Parathyroid adenoma (tissue), 2 donors: Measurements from ENCODE around the gene TMED7.
"Not testable (repeated sequence)": the region's sequence is repeated elsewhere in the genome, so short reads cannot be mapped to it uniquely, and the experiment has no call there.

ENCODE experiments used
- H2AFZ ChIP-seq: fragments of 300-600 bp; sonication (generic); one replicate; pipeline ENCODE4 v1.7.0; 2017; ENCODE audit warnings: antibody characterized with exemption, mild to moderate bottlenecking
- H3K27ac ChIP-seq: fragments of 300-600 bp; sonication (generic); one replicate; pipeline ENCODE4 v1.7.0; 2017
- H3K27me3 ChIP-seq: fragments of 300-600 bp; sonication (generic); one replicate; pipeline ENCODE4 v1.7.0; 2017; ENCODE audit warnings: low read length; ENCODE audit not compliant: control insufficient read depth, insufficient read depth
- H3K36me3 ChIP-seq: fragments of 300-600 bp; sonication (generic); one replicate; pipeline ENCODE4 v1.7.0; 2017; ENCODE audit warnings: low read length; ENCODE audit not compliant: control insufficient read depth, insufficient read depth
- H3K4me1 ChIP-seq: fragments of 300-600 bp; sonication (generic); one replicate; pipeline ENCODE4 v1.7.0; 2017; ENCODE audit warnings: control low read depth
- H3K4me2 ChIP-seq: fragments of 300-600 bp; sonication (generic); one replicate; pipeline ENCODE4 v1.7.0; 2017; ENCODE audit warnings: low read length
- H3K4me3 ChIP-seq: fragments of 300-600 bp; sonication (generic); one replicate; pipeline ENCODE4 v1.7.0; 2017; ENCODE audit warnings: low read depth, low read length
- H3K79me2 ChIP-seq: fragments of 300-600 bp; sonication (generic); one replicate; pipeline ENCODE4 v1.7.0; 2017; ENCODE audit warnings: control low read depth
- H3K9ac ChIP-seq: fragments of 300-600 bp; sonication (generic); one replicate; pipeline ENCODE4 v1.7.0; 2017; ENCODE audit warnings: mild to moderate bottlenecking
- H3K9me3 ChIP-seq: fragments of 300-600 bp; sonication (generic); one replicate; pipeline ENCODE4 v1.7.0; 2017; ENCODE audit warnings: low read length; ENCODE audit not compliant: control insufficient read depth
- TF ChIP-seq, protein P1 (sequence below): fragments of 300-600 bp; sonication (generic); IDR thresholded peaks from one replicate; pipeline ENCODE4 v1.7.0; 2017; ENCODE audit warnings: antibody characterized with exemption, mild to moderate bottlenecking
- donor health status: primary hyperparathyroidism.

Gene TMED7

DNA sequence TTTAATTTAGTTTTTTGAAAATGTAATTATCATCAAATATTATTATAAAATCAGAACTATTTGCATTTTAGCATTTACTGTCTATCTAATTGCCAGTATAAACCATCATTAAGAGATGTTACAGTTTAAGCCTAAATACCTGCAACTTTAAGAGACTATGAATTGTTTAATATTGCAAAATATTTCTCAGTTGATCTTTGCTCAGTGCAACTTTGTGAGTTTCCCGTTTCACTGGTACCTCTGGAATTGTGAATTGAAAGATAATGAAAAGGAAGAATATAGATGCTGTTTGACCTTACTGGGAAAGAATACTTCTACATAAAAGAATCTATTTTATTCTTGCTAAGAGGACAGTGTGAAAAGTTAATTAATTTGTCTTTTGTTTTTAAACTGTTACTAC lies 30.2 kb upstream of the TMED7 start:
- Histone ChIP-seq H3K79me2 (no peaks in the 10 kb centered on the region), H3K4me2 (no peak overlapping the region), H3K9ac (no peak overlapping the region), H3K27me3 (no peaks in the 10 kb centered on the region), H3K4me1 (no peaks in the 10 kb centered on the region), H2AFZ (no peak overlapping the region), H3K27ac (no peak overlapping the region), H3K4me3 (no peak overlapping the region), H3K9me3 (no peaks in the 10 kb centered on the region), H3K36me3 (no peaks in the 10 kb centered on the region)
- TF ChIP-seq, protein P1, sequence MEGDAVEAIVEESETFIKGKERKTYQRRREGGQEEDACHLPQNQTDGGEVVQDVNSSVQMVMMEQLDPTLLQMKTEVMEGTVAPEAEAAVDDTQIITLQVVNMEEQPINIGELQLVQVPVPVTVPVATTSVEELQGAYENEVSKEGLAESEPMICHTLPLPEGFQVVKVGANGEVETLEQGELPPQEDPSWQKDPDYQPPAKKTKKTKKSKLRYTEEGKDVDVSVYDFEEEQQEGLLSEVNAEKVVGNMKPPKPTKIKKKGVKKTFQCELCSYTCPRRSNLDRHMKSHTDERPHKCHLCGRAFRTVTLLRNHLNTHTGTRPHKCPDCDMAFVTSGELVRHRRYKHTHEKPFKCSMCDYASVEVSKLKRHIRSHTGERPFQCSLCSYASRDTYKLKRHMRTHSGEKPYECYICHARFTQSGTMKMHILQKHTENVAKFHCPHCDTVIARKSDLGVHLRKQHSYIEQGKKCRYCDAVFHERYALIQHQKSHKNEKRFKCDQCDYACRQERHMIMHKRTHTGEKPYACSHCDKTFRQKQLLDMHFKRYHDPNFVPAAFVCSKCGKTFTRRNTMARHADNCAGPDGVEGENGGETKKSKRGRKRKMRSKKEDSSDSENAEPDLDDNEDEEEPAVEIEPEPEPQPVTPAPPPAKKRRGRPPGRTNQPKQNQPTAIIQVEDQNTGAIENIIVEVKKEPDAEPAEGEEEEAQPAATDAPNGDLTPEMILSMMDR: no peak

DNA sequence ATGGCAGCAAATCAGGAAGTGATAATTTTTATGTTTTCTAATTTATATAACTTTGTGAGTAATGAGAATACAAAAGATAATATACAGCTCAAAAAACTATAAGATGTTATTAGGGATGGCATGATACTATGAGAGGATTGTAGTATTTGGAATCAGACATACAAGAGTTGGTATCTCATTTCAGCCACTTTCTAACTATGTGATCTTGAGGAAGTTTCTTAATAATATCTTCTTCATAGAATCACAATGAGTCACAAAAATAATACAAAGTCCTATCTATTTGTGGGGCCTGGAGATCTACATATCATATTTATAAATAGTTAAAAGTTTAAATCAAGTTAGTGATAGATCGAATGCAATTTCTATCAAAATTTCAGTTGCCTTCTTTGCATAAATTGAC lies 23.7 kb upstream of the TMED7 start:
- Histone ChIP-seq H3K27ac (no peak overlapping the region), H3K9ac (no peak overlapping the region), H3K4me2 (no peak overlapping the region), H2AFZ (no peak overlapping the region), H3K36me3 (no peaks in the 10 kb centered on the region), H3K4me1 (no peaks in the 10 kb centered on the region), H3K27me3 (no peaks in the 10 kb centered on the region), H3K4me3 (no peak overlapping the region), H3K79me2 (no peaks in the 10 kb centered on the region), H3K9me3 (no peaks in the 10 kb centered on the region)
- TF ChIP-seq, protein P1: no peak

DNA sequence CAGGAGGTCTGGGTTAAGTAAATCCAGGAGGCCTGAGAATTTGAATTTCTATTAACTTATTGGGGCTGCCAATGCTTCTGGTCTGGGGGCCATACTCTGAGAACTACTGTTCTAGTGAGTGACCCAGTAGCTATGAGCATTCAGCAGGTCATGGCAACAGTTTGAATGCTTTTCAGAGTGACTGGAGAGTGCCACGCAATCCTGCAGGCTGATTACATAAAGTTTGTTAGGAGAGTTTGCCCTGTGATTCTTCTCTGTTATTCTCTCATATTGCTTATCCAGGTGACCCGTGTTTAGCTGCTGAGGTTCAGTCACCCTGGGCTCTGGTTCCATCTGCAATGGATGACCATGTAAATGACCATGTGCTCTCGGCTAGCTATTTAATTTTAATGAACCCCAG lies 22.2 kb upstream of the TMED7 start:
- Histone ChIP-seq H3K27ac (no peak overlapping the region), H3K9me3 (no peaks in the 10 kb centered on the region), H3K4me2 (no peak overlapping the region), H2AFZ (no peak overlapping the region), H3K4me3 (no peak overlapping the region), H3K79me2 (no peaks in the 10 kb centered on the region), H3K4me1 (no peaks in the 10 kb centered on the region), H3K27me3 (no peaks in the 10 kb centered on the region), H3K9ac (no peak overlapping the region), H3K36me3 (no peaks in the 10 kb centered on the region)
- TF ChIP-seq, protein P1: no peak

DNA sequence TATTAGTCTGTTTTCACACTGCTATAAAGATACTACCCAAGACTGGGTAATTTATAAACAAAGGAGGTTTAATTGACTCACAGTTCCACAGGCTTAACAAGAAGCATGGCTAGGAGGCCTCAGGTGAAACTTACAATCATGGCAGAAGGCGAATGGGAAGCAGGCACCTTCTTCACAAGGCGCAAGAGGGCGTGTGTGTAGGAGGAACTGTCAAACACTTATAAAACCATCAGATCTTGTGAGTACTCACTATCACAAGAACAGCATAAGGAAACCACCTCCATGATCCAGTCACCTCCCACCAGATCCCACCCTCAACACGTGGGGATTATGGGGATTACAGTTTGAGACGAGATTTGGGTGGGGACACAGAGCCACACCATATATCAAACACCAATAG lies 19.6 kb upstream of the TMED7 start:
- H3K4me3 ChIP-seq, H3K4me2 ChIP-seq, H3K9me3 ChIP-seq, H3K4me1 ChIP-seq, H2AFZ ChIP-seq, H3K36me3 ChIP-seq, H3K27me3 ChIP-seq, H3K79me2 ChIP-seq, H3K9ac ChIP-seq, H3K27ac ChIP-seq: not testable (repeated sequence)

DNA sequence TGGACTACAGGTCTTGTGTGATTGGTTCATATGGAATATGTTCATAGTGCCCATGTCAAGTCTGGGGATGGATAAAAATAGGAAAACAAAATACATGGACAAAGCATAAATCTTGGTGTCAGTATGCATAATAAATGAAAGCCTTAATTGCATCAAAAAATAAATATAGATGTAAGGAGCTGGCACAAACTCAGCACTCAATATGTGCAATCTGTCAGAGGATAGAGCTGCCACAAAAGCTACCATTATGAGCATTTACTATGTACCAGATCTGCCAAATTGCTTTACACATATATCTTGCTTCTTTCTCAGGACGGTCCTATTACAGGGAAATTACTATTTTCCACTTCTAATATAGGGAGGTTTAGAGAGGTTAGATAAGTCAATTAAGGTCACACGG lies 18.2 kb upstream of the TMED7 start:
- Histone ChIP-seq H3K4me2 (no peak overlapping the region), H3K9me3 (no peaks in the 10 kb centered on the region), H3K9ac (no peak overlapping the region), H3K27ac (no peak overlapping the region), H3K4me1 (no peaks in the 10 kb centered on the region), H3K4me3 (no peak overlapping the region), H3K27me3 (no peaks in the 10 kb centered on the region), H3K79me2 (no peaks in the 10 kb centered on the region), H2AFZ (no peak overlapping the region), H3K36me3 (no peaks in the 10 kb centered on the region)
- TF ChIP-seq, protein P1: no peak
